Frontal cortex (tissue), 4 donors: Measurements from ENCODE around the gene CBLB. TPM values are rescaled to one million over a fixed set of nuclear protein-coding genes. Genes with fewer than 3 reads are reported as not detected.

Source experiments
- DNase-seq, 2 donors: peaks; one replicate each; pipeline ENCODE4 v3.0.0; 2012; ENCODE audit warnings: low spot score in 2 of 2
- FAIRE-seq: peaks from 2 replicates; lab custom pipeline; 2012; peaks lifted over from hg19 to GRCh38; lab: Jason Lieb, UNC
- total RNA-seq: library from RNA; depleted of rRNA; stranded (reverse); fragments of >200 nt; gene quantifications from one replicate; pipeline ENCODE4 v1.2.3, GENCODE V29; 2014
- donor health status: control.
- donor health status: control.
- donor health status: control.

The CBLB gene
- total RNA-seq, 1 donor from 2014 or later: 22.0 TPM

- FAIRE-seq (no peak), DNase-seq (no peak)
Measured at GRCh38 chr3:105610473-105610872, 258.3 kb downstream of the CBLB start.

- FAIRE-seq: no peak
- no peak for DNase-seq
Measured at GRCh38 chr3:105608623-105609022, 260.2 kb downstream of the CBLB start.

GRCh38 chr3:105606016-105606415 is 262.8 kb downstream of the CBLB start:
- DNase-seq: no peak

More at GRCh38 chr3:105606016-105606415, 262.8 kb downstream of the CBLB start:
- FAIRE-seq: no peak
